Fibroblast of pulmonary artery (primary cell): ENCODE data around the gene ETNK1.
A peak's percentile ranks its signal among the peaks of the same experiment; 100 is the strongest.

Source experiments
- DNase-seq: peaks from one replicate; pipeline ENCODE4 v3.0.0-alpha.2; 2010; ENCODE audit warnings: low read depth
- H3K4me3 ChIP-seq: replicated peaks from 2 replicates; pipeline ENCODE4 v1.5.1; 2011; ENCODE audit warnings: low read depth, mild to moderate bottlenecking, control low read depth, low read length, moderate library complexity
- TF ChIP-seq, protein P1 (sequence below): IDR thresholded peaks from 2 replicates; pipeline ENCODE4 v1.5.1; 2011; ENCODE audit warnings: mild to moderate bottlenecking, control low read depth, low read length, inconsistent platforms; ENCODE audit errors: missing control alignments

The ETNK1 gene

DNA sequence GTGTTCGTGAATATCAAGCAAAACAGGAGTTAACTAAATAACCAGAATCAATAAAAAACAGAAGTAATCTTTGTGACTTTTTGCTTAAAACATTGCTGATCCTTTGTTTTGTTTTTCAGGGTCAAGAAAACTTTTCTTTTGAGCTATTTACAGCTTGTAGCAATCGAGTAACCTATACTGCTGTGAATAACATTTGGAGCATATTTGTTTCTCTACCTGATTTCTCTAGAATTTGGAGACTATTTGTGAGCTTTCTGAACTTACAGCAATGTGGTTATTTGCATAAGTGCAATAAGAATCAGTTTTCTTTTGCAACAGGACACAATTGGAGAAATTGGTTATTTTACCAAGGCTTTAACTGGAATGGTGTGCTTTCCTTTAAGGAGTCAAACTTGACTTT, 7.3 kb upstream of the ETNK1 start:
- no peak for DNase-seq
- TF ChIP-seq, protein P1, sequence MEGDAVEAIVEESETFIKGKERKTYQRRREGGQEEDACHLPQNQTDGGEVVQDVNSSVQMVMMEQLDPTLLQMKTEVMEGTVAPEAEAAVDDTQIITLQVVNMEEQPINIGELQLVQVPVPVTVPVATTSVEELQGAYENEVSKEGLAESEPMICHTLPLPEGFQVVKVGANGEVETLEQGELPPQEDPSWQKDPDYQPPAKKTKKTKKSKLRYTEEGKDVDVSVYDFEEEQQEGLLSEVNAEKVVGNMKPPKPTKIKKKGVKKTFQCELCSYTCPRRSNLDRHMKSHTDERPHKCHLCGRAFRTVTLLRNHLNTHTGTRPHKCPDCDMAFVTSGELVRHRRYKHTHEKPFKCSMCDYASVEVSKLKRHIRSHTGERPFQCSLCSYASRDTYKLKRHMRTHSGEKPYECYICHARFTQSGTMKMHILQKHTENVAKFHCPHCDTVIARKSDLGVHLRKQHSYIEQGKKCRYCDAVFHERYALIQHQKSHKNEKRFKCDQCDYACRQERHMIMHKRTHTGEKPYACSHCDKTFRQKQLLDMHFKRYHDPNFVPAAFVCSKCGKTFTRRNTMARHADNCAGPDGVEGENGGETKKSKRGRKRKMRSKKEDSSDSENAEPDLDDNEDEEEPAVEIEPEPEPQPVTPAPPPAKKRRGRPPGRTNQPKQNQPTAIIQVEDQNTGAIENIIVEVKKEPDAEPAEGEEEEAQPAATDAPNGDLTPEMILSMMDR, result no peak
- no peak overlapping the region for H3K4me3 ChIP-seq

DNA sequence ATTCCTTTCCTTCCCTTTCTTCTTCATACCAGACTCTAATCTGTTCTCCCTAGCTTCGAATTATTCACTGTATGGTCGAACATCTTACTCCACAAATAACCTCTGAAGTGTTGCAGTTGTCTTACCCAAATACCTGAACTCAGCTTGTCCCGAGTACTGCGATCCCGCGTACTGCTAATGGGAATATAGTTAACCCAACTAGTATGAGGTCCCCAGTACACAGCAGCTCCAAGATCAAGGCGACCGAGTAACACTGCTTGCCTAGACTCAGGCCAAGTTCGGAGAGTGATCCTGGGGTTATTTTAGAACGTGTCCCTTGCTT, 462 bp upstream of the ETNK1 start:
- no peak for DNase-seq
- TF ChIP-seq, protein P1, result no peak
- peak overlapping the region; percentile 94 for H3K4me3 ChIP-seq

DNA sequence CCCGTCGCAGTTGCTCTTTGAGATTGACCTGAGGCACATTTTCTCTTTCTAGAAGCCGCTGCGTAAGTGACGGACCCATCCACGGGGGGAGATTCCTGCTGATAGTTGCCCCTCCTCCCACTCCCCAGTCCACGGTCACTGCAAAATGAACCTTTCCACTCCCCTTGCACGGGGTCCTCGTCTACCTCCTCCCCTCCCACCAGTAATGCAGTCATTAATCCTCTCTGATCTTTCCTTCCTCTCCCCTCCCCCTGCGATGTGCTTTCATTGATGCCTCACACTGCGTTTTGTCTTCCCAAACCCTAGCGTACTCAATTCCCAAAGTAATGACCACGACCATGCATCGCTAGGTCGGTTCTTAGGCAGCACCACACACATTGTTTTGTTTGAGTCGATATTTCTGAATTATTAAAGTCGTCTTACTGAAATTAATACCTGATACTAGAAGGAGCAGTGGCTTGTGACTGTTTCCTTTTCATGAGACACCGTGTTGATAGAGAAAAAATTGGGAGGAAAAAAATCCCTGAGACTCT, 857 bp downstream of the ETNK1 start:
- peak; percentile 39 for DNase-seq
- H3K4me3 ChIP-seq, result peak overlapping the region; percentile 94
- TF ChIP-seq, protein P1, result no peak

DNA sequence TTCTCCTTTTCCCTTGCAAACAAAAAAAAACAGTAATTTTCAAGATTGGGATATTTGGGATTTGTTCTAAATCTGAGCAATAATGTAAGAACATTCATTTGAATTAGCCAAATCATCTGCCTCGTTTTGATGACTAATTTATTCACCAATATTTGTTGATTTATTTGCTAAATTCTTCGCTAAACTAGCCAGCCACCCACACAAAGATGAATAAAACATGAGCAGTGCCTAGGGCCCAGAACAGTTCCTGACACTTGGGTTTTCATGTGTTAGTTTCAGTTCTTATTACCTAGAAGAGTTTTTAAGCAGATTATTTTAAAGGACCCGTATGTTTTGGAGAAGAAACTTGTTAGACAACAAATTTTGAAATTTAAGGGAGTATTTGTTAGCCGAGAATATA, 1.4 kb downstream of the ETNK1 start:
- peak; percentile 29 for DNase-seq
- peak overlapping the region; percentile 94 for H3K4me3 ChIP-seq
- TF ChIP-seq, protein P1, result no peak

DNA sequence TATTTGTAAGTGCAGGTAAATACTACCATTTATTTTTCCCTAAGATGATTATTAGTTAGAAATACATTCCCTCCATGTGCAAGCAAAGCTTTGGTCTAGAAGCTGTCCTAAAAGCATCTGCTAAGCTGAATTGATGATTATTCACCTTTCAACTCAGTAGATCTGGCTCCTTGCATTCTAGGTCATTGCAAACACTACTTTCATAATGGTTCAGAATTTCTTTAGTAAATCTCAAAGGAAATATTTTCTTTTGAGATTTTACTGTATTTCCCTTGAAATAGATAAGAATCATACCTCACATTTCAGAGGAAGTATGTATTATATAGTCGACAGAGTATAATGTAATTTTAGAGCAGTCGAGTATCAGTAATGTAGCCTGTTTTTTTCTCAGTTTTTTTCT, 2.4 kb downstream of the ETNK1 start:
- peak overlapping the region; percentile 94 for H3K4me3 ChIP-seq
- TF ChIP-seq, protein P1, result no peak
- no peak for DNase-seq

DNA sequence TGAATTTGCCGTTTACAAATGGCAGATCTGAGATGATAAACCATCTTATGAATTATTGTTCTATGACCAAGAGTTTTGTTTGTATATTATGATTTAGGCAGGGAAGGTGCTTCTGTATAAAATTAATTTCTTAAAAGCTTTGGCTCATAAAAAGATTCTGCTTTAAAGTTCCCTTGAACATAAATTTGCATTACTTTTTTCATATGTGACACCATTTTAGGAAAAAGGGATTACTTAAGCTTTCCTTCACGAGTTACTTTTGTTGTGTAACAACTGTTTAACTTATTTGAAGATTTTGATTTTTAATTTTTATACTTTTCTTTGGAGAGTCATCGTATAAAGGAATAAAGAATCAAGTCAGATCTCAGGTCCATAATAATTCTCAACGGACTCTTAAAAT, 3.3 kb downstream of the ETNK1 start:
- DNase-seq, result no peak
- TF ChIP-seq, protein P1, result no peak
- H3K4me3 ChIP-seq, result peak overlapping the region; percentile 94

DNA sequence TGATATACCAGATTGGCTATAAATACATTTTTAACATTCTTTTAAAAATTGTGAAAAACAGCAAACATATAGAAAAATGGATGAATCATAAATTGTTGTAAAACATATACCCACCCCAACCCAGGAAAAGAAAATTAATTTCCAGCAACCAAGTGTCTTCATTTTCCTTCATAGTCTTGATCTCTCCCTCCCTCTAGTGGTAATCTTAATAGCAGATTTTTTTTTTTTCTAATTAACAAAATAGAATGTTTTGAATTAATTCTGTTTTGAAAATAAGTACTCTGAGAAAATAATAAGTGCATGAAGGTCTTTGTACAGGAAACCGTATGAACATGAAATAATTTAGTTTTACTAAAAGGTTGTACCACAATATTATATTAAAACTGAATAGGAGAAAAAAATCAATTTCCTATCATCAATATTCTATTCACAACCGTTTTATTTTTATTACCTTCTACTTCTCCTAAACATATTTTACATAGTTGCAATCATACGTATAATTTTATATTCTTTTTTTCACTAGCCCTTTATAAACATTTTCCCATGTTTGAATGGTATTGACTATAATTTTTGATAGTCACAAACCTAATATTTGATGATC, 7.0 kb downstream of the ETNK1 start:
- no peak overlapping the region for H3K4me3 ChIP-seq
- DNase-seq, result peak; percentile 35
- TF ChIP-seq, protein P1, result peak; percentile 59
